ENCODE data around the gene AK2.
A peak's percentile ranks its signal among the peaks of the same experiment; 100 is the strongest.
"Not testable (repeated sequence)": the region's sequence is repeated elsewhere in the genome, so short reads cannot be mapped to it uniquely, and the experiment has no call there.

The AK2 gene

DNA sequence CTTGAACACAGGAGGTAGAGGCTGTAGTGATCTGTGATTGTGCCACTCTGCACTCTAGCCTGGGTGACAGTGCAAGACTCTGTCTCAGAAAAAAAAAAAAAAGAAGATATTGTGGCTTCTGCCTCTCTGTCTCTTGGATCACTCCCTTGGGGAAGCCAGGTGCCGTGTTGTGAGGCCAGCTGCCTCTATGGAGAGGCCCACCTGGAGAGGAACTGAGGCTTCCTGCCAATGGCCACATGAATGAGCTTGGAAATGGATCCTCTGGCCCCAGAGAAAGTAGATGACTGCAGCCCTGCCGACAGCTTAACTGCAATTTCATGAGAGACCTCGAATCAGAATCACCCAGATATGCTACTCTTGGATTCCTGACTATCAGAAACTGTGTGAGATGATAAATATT is 19.7 kb upstream of the AK2 start:
- H3K9me3 ChIP-seq (ENCODE audit: control insufficient read depth in 5 of 5, low read length in 5 of 5): no peaks in the 10 kb centered on the region
- H3K9ac ChIP-seq (ENCODE audit: low read length in 5 of 5): no peak overlapping the region
- H3K27me3 ChIP-seq (ENCODE audit: control insufficient read depth in 5 of 5, insufficient read depth in 4 of 5, low read length in 5 of 5): no peaks in the 10 kb centered on the region
- no peaks in the 10 kb centered on the region for H3K36me3 ChIP-seq (ENCODE audit: control insufficient read depth in 5 of 5, insufficient read depth in 5 of 5, low read length in 5 of 5)
- H3K27ac ChIP-seq (ENCODE audit: low read depth, low read length): no peak overlapping the region
- H3K4me1 ChIP-seq (ENCODE audit: control insufficient read depth in 5 of 5, insufficient read depth in 5 of 5, low read length in 5 of 5): peaks cover 4 to 11% (median 9%) of the 10 kb centered on the region in 5 donors
- H3K4me3 ChIP-seq (ENCODE audit: low read depth in 1 of 5, low read length in 5 of 5): no peak overlapping the region

DNA sequence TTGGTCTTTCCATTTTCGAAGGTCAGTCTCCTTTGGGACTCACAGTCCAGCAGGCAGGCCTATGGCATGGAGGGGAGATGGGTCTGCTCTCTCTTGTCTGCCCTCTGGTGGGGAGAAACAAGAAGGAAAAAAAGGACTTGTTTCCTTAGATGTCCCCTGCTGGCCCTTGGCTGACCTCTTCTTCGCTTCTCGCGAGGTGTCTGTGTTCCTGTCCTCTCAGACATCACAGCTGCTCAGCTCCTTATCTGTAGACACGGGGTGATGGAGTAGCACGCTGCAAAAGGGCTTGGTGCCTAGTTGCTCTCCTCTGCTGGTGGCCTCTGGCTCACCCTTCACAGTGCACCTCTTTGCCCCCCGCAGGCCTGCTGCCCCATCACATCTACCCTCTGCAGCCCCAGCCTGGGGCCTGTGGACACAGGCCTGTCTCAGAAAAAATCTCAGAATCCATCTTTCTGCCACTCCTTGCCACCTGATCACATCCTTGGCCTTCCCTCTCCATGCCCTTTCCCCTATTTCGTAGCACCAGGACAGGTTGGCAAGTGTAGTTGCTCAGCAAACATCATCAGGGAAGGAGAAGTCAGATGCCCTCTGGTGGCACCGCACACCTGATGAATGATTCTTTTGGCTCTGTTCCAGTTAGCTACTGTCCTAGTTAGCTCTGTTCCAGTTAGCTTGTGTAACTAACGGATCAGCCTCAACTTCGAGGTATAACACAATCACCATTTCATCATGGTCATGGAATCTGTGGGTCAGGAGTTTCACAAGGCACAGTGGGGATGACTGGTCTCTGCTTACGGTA is 18.7 kb upstream of the AK2 start:
- Histone ChIP-seq H3K9ac (ENCODE audit: low read length in 5 of 5) (no peak overlapping the region), H3K9me3 (ENCODE audit: control insufficient read depth in 5 of 5, low read length in 5 of 5) (no peaks in the 10 kb centered on the region), H3K4me3 (ENCODE audit: low read depth in 1 of 5, low read length in 5 of 5) (no peak overlapping the region), H3K27ac (ENCODE audit: low read depth, low read length) (peak overlapping the region; percentile 42), H3K27me3 (ENCODE audit: control insufficient read depth in 5 of 5, insufficient read depth in 4 of 5, low read length in 5 of 5) (no peaks in the 10 kb centered on the region), H3K4me1 (ENCODE audit: control insufficient read depth in 5 of 5, insufficient read depth in 5 of 5, low read length in 5 of 5) (peaks cover 1 to 14% (median 11%) of the 10 kb centered on the region in 5 donors), H3K36me3 (ENCODE audit: control insufficient read depth in 5 of 5, insufficient read depth in 5 of 5, low read length in 5 of 5) (no peaks in the 10 kb centered on the region)

DNA sequence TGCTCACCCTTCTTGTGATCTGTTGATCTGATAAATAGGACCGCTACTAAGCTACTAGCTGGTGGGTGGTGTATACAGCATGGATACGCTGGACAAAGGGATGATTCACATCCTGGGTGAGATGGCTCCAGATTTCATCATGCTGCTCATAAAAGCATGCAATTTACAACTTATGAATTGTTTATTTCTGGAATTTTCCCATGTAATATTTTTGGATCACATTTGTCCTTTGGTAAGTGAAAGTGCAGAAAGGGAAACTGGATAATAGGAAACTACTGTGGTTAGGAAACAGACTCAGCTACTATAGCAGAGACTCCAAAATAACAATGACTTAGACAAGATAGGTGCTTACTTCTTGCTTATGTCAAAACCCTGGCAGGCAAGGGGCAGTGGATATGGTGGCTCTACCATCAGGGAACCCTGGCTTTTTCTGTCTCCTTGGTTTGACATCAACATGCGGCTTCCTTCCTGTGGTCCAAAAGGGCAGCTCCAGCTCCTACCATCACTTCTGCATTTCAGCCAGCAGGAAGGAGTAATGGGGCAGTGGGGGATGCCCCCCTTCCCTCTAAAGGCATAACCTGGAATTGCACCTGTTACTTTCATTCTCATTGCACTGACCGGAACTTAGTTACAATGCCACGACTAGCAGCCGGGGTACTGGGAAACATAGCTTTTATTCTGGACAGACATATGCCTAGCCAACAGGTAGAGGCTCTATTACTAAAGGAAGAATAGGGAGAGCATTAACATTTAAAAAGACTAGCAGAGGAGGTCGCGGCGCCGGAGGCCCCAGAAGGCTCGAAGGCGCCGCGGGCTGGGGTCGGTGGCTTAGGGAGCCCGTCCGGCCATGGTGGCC is 13.8 kb upstream of the AK2 start:
- no peaks in the 10 kb centered on the region for H3K36me3 ChIP-seq (ENCODE audit: control insufficient read depth in 5 of 5, insufficient read depth in 5 of 5, low read length in 5 of 5)
- H3K9me3 ChIP-seq (ENCODE audit: control insufficient read depth in 5 of 5, low read length in 5 of 5): no peaks in the 10 kb centered on the region
- H3K9ac ChIP-seq (ENCODE audit: low read length in 5 of 5): no peak overlapping the region
- H3K4me3 ChIP-seq (ENCODE audit: low read depth in 1 of 5, low read length in 5 of 5): no peak overlapping the region
- H3K27me3 ChIP-seq (ENCODE audit: control insufficient read depth in 5 of 5, insufficient read depth in 4 of 5, low read length in 5 of 5): no peaks in the 10 kb centered on the region
- peaks cover 0 to 21% (median 13%) of the 10 kb centered on the region in 5 donors for H3K4me1 ChIP-seq (ENCODE audit: control insufficient read depth in 5 of 5, insufficient read depth in 5 of 5, low read length in 5 of 5)
- no peak overlapping the region for H3K27ac ChIP-seq (ENCODE audit: low read depth, low read length)

DNA sequence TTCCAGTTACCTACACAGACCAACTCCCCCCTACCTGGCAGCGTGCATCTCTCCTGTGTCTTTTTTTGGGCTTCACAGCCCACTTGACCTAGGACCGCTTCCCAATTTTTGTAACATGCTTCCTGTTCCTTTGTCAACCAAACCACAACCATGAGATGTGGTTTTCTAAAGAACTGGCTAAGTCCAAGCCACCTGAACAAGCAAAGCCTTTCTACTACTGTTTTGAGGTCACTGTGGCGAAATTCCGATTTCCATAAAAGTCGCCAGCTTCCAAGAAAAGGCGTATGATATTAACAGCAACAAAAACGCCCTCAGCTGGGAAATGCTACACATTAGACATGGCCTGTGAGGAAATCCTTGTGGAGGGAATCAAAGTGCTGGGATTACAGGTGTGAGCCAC is 12.7 kb upstream of the AK2 start:
- Histone ChIP-seq H3K9ac (ENCODE audit: low read length in 5 of 5) (no peak overlapping the region), H3K27ac (ENCODE audit: low read depth, low read length) (no peak overlapping the region), H3K4me3 (ENCODE audit: low read depth in 1 of 5, low read length in 5 of 5) (no peak overlapping the region), H3K9me3 (ENCODE audit: control insufficient read depth in 5 of 5, low read length in 5 of 5) (no peaks in the 10 kb centered on the region), H3K27me3 (ENCODE audit: control insufficient read depth in 5 of 5, insufficient read depth in 4 of 5, low read length in 5 of 5) (no peaks in the 10 kb centered on the region), H3K36me3 (ENCODE audit: control insufficient read depth in 5 of 5, insufficient read depth in 5 of 5, low read length in 5 of 5) (no peaks in the 10 kb centered on the region), H3K4me1 (ENCODE audit: control insufficient read depth in 5 of 5, insufficient read depth in 5 of 5, low read length in 5 of 5) (peaks cover 0 to 15% (median 8%) of the 10 kb centered on the region in 5 donors)

DNA sequence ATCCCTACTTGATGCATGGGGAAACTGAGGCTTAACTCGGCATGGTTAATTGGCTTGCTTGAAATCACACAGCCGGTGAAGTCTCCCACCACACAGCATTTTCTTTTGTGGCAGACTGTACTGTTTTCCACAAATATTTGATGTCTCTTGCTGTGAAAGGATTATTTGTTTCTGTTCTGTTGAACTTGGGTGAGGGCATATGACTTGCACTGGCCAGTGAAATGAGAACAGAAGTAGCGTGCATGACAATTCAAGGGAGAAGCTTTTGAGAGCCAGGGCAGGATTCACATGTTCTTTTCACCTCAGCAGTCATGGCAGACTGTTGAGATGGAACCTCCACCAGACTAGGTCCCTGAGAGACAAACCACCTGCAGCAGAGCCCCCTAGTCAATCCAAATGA is 11.7 kb upstream of the AK2 start:
- no peaks in the 10 kb centered on the region for H3K36me3 ChIP-seq (ENCODE audit: control insufficient read depth in 5 of 5, insufficient read depth in 5 of 5, low read length in 5 of 5)
- H3K27ac ChIP-seq (ENCODE audit: low read depth, low read length): no peak overlapping the region
- peaks cover 0 to 15% (median 8%) of the 10 kb centered on the region in 5 donors for H3K4me1 ChIP-seq (ENCODE audit: control insufficient read depth in 5 of 5, insufficient read depth in 5 of 5, low read length in 5 of 5)
- H3K4me3 ChIP-seq (ENCODE audit: low read depth in 1 of 5, low read length in 5 of 5): no peak overlapping the region
- H3K9ac ChIP-seq (ENCODE audit: low read length in 5 of 5): no peak overlapping the region
- no peaks in the 10 kb centered on the region for H3K9me3 ChIP-seq (ENCODE audit: control insufficient read depth in 5 of 5, low read length in 5 of 5)
- no peaks in the 10 kb centered on the region for H3K27me3 ChIP-seq (ENCODE audit: control insufficient read depth in 5 of 5, insufficient read depth in 4 of 5, low read length in 5 of 5)

DNA sequence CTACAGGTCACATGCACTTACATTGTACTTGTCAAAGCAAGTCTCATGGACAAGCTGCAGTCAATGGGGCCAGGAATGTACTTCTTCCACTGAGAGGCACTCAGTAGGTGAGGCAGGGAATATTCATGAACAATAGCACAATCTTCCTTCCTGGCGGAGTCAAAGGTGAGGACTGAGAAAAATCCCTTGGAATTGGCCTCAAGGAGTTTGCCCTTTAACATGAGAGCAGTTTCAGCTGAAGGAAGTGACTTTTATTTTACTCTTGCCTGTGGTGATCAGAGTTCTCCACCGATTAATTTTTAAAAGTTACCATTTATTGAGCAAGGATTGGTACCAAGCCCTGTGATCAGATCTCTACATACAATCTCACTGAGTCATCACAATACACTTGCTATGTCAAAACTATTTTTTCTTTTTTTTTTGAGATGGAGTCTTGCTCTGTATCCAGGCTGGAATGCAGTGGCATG is 11.2 kb upstream of the AK2 start:
- Histone ChIP-seq H3K27ac (ENCODE audit: low read depth, low read length) (no peak overlapping the region), H3K36me3 (ENCODE audit: control insufficient read depth in 5 of 5, insufficient read depth in 5 of 5, low read length in 5 of 5) (no peaks in the 10 kb centered on the region), H3K4me3 (ENCODE audit: low read depth in 1 of 5, low read length in 5 of 5) (no peak overlapping the region), H3K4me1 (ENCODE audit: control insufficient read depth in 5 of 5, insufficient read depth in 5 of 5, low read length in 5 of 5) (peaks cover 0 to 15% (median 8%) of the 10 kb centered on the region in 5 donors), H3K9ac (ENCODE audit: low read length in 5 of 5) (no peak overlapping the region), H3K9me3 (ENCODE audit: control insufficient read depth in 5 of 5, low read length in 5 of 5) (no peaks in the 10 kb centered on the region), H3K27me3 (ENCODE audit: control insufficient read depth in 5 of 5, insufficient read depth in 4 of 5, low read length in 5 of 5) (no peaks in the 10 kb centered on the region)

DNA sequence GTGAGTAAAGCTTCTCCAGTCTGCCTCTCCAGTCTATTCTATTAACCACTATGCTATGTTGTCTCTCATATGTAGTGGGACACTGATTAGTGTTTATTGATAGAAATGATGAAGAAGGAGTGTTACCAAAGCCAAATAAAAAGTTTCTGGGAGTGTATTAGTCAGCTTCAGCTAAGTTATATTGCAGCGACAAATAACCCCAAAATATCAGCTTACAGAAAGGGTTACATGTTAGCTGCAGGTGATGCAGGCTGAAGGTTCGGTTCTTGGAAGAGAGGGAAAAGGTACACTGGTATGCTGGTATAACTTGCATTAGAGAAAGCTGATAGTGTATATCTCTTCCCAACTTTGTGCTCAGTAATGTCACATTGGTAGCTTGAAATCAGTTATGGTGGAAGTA is 10.6 kb upstream of the AK2 start:
- no peaks in the 10 kb centered on the region for H3K9me3 ChIP-seq (ENCODE audit: control insufficient read depth in 5 of 5, low read length in 5 of 5)
- no peak overlapping the region for H3K9ac ChIP-seq (ENCODE audit: low read length in 5 of 5)
- H3K27ac ChIP-seq (ENCODE audit: low read depth, low read length): no peak overlapping the region
- no peaks in the 10 kb centered on the region for H3K27me3 ChIP-seq (ENCODE audit: control insufficient read depth in 5 of 5, insufficient read depth in 4 of 5, low read length in 5 of 5)
- H3K36me3 ChIP-seq (ENCODE audit: control insufficient read depth in 5 of 5, insufficient read depth in 5 of 5, low read length in 5 of 5): no peaks in the 10 kb centered on the region
- peaks cover 0 to 15% (median 8%) of the 10 kb centered on the region in 5 donors for H3K4me1 ChIP-seq (ENCODE audit: control insufficient read depth in 5 of 5, insufficient read depth in 5 of 5, low read length in 5 of 5)
- H3K4me3 ChIP-seq (ENCODE audit: low read depth in 1 of 5, low read length in 5 of 5): no peak overlapping the region

DNA sequence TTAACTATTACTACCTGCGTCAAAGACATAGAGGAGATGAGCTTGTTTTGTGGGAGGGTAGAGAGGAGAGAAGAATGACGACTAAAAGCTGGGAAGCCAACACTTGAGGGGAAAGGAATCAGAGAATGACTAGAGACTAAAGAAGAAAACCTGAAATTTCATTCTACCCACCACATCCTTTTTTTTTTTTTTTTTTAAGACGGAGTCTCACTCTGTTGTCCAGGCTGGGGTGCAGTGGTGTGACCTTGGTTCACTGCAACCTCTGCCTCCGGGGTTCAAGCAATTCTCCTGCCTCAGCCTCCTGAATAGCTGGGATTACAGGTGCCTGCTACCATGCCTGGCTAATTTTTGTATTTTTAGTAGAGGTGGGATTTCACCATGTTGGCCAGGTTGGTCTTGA is 9.6 kb upstream of the AK2 start:
- not testable (repeated sequence) for H3K9me3 ChIP-seq (ENCODE audit: control insufficient read depth in 5 of 5, low read length in 5 of 5); H3K27ac ChIP-seq (ENCODE audit: low read depth, low read length); H3K36me3 ChIP-seq (ENCODE audit: control insufficient read depth in 5 of 5, insufficient read depth in 5 of 5, low read length in 5 of 5); H3K9ac ChIP-seq (ENCODE audit: low read length in 5 of 5); H3K4me3 ChIP-seq (ENCODE audit: low read depth in 1 of 5, low read length in 5 of 5); H3K27me3 ChIP-seq (ENCODE audit: control insufficient read depth in 5 of 5, insufficient read depth in 4 of 5, low read length in 5 of 5)
- H3K4me1 ChIP-seq (ENCODE audit: control insufficient read depth in 5 of 5, insufficient read depth in 5 of 5, low read length in 5 of 5): peaks cover 0 to 15% (median 8%) of the 10 kb centered on the region in 5 donors

DNA sequence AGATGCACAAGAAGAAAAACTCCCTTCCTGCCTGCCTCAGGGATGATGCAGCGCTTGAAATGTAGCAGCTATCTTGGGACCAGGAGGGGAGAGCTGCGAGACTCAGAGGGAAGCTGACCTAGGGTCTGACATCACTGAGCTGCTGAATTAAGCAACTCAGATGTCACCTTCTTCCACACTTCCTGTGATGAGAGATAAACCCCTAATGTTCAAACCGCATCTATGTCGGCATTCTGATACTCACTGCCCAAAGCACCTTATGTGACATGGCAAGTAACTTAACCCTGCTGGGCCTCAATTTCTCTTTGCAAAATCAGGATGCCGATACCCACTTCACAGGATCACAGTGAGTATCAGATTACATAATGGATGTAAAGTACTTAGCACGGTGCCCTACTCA is 9.1 kb upstream of the AK2 start:
- Histone ChIP-seq H3K9ac (ENCODE audit: low read length in 5 of 5) (no peak overlapping the region), H3K27ac (ENCODE audit: low read depth, low read length) (no peak overlapping the region), H3K4me1 (ENCODE audit: control insufficient read depth in 5 of 5, insufficient read depth in 5 of 5, low read length in 5 of 5) (peaks cover 0 to 15% (median 8%) of the 10 kb centered on the region in 5 donors)

DNA sequence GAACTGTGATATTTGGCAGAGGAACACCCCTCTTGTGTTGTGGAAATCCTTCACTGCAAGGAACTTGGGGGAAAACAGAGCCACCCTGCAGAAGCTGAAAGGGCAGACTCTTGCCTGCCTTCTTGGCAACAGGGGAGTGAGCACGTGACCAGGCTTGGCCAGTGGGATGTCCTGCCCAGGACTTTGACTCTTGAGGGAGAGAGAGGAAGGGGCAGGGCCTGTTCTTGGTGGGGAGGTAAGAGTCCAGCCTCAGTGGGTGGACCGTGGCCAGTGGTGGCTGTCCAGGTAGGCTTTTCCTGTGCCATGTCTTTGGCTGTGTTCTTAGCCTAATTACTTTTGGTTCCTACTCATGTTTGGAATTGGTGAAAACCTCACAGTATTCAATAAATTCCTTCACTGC is 8.6 kb upstream of the AK2 start:
- Histone ChIP-seq H3K36me3 (ENCODE audit: control insufficient read depth in 5 of 5, insufficient read depth in 5 of 5, low read length in 5 of 5) (no peaks in the 10 kb centered on the region), H3K9me3 (ENCODE audit: control insufficient read depth in 5 of 5, low read length in 5 of 5) (no peaks in the 10 kb centered on the region), H3K9ac (ENCODE audit: low read length in 5 of 5) (no peak overlapping the region), H3K27me3 (ENCODE audit: control insufficient read depth in 5 of 5, insufficient read depth in 4 of 5, low read length in 5 of 5) (no peaks in the 10 kb centered on the region), H3K4me1 (ENCODE audit: control insufficient read depth in 5 of 5, insufficient read depth in 5 of 5, low read length in 5 of 5) (peaks cover 0 to 10% (median 3%) of the 10 kb centered on the region in 5 donors), H3K27ac (ENCODE audit: low read depth, low read length) (no peak overlapping the region), H3K4me3 (ENCODE audit: low read depth in 1 of 5, low read length in 5 of 5) (no peak overlapping the region)

More for the DNA sequence above, 9.1 kb upstream of the AK2 start:
- H3K27me3 ChIP-seq (ENCODE audit: control insufficient read depth in 5 of 5, insufficient read depth in 4 of 5, low read length in 5 of 5): no peaks in the 10 kb centered on the region
- H3K36me3 ChIP-seq (ENCODE audit: control insufficient read depth in 5 of 5, insufficient read depth in 5 of 5, low read length in 5 of 5): no peaks in the 10 kb centered on the region
- H3K9me3 ChIP-seq (ENCODE audit: control insufficient read depth in 5 of 5, low read length in 5 of 5): no peaks in the 10 kb centered on the region
- no peak overlapping the region for H3K4me3 ChIP-seq (ENCODE audit: low read depth in 1 of 5, low read length in 5 of 5)
